Measurements from ENCODE around the gene SLC47A1.

Gene SLC47A1

DNA sequence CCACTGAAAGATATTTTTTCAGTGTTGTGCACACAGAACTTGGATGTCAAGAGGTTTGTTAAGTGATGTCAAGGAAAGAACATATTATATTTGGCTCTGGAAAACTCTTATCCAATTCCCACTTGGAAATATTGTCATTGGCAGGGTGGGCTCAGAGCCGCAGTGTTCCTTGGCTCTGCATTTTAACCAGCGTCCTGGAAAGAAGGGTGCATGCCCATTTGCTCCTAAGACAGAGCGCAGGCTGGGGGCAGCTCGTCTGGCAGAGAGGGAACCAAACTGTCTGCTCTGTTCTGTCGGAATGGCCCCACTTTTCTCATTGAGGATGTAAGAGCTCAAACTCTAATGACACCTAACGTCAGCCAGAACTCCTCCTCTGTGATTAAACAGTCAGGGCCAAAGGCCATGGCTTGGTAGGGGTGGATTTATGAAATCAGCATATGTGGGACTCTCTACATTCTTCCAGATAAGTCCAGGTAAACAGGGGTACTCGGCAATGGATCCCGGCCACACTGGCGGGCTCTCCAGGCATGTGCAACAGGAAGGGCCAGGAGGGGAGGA is 18.0 kb downstream of the SLC47A1 start:
- Histone ChIP-seq H3K9ac (no peak overlapping the region), H3K4me3 (IDR thresholded peaks at IDR 0.05; ENCODE audit: insufficient read depth, low read depth, low read length) (no peak overlapping the region), H3K27ac (no peak overlapping the region), H4K20me1 (ENCODE audit: insufficient read depth) (no peaks in the 10 kb centered on the region), H2AFZ (ENCODE audit: low read depth) (no peak overlapping the region), H3K36me3 (ENCODE audit: insufficient read depth) (no peaks in the 10 kb centered on the region), H3K4me2 (no peak overlapping the region), H3K79me2 (ENCODE audit: insufficient read depth, low read depth) (no peaks in the 10 kb centered on the region), H3K27me3 (ENCODE audit: insufficient read depth, low read depth) (no peaks in the 10 kb centered on the region), H3K4me1 (ENCODE audit: low read depth, poor library complexity, severe bottlenecking) (no peaks in the 10 kb centered on the region)
- TF ChIP-seq, protein P1, sequence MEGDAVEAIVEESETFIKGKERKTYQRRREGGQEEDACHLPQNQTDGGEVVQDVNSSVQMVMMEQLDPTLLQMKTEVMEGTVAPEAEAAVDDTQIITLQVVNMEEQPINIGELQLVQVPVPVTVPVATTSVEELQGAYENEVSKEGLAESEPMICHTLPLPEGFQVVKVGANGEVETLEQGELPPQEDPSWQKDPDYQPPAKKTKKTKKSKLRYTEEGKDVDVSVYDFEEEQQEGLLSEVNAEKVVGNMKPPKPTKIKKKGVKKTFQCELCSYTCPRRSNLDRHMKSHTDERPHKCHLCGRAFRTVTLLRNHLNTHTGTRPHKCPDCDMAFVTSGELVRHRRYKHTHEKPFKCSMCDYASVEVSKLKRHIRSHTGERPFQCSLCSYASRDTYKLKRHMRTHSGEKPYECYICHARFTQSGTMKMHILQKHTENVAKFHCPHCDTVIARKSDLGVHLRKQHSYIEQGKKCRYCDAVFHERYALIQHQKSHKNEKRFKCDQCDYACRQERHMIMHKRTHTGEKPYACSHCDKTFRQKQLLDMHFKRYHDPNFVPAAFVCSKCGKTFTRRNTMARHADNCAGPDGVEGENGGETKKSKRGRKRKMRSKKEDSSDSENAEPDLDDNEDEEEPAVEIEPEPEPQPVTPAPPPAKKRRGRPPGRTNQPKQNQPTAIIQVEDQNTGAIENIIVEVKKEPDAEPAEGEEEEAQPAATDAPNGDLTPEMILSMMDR (conservative IDR thresholded peaks at IDR 0.05; ENCODE audit: low read depth, low read length) = no peak

GRCh38 chr17:19553036-19553435 is 19.4 kb downstream of the SLC47A1 start:
- no peak overlapping the region for H3K4me2 ChIP-seq
- no peaks in the 10 kb centered on the region for H4K20me1 ChIP-seq (ENCODE audit: insufficient read depth)
- no peak overlapping the region for H3K27ac ChIP-seq
- TF ChIP-seq, protein P1 (conservative IDR thresholded peaks at IDR 0.05; ENCODE audit: low read depth, low read length) = no peak
- no peaks in the 10 kb centered on the region for H3K79me2 ChIP-seq (ENCODE audit: insufficient read depth, low read depth)
- H3K27me3 ChIP-seq (ENCODE audit: insufficient read depth, low read depth) = no peaks in the 10 kb centered on the region
- no peak overlapping the region for H2AFZ ChIP-seq (ENCODE audit: low read depth)
- H3K9ac ChIP-seq = no peak overlapping the region
- no peaks in the 10 kb centered on the region for H3K4me1 ChIP-seq (ENCODE audit: low read depth, poor library complexity, severe bottlenecking)
- no peak overlapping the region for H3K4me3 ChIP-seq (IDR thresholded peaks at IDR 0.05; ENCODE audit: insufficient read depth, low read depth, low read length)
- no peaks in the 10 kb centered on the region for H3K36me3 ChIP-seq (ENCODE audit: insufficient read depth)

GRCh38 chr17:19554393-19554792 is 20.7 kb downstream of the SLC47A1 start:
- Histone ChIP-seq H3K4me2 (no peak overlapping the region), H3K4me1 (ENCODE audit: low read depth, poor library complexity, severe bottlenecking) (no peaks in the 10 kb centered on the region), H3K9ac (no peak overlapping the region), H4K20me1 (ENCODE audit: insufficient read depth) (no peaks in the 10 kb centered on the region), H3K36me3 (ENCODE audit: insufficient read depth) (no peaks in the 10 kb centered on the region), H3K4me3 (IDR thresholded peaks at IDR 0.05; ENCODE audit: insufficient read depth, low read depth, low read length) (no peak overlapping the region), H3K79me2 (ENCODE audit: insufficient read depth, low read depth) (no peaks in the 10 kb centered on the region), H2AFZ (ENCODE audit: low read depth) (no peak overlapping the region), H3K27ac (no peak overlapping the region), H3K27me3 (ENCODE audit: insufficient read depth, low read depth) (no peaks in the 10 kb centered on the region)
- TF ChIP-seq, protein P1 (conservative IDR thresholded peaks at IDR 0.05; ENCODE audit: low read depth, low read length) = no peak

- Histone ChIP-seq H2AFZ (ENCODE audit: low read depth) (no peak overlapping the region), H3K36me3 (ENCODE audit: insufficient read depth) (no peaks in the 10 kb centered on the region), H3K27ac (no peak overlapping the region), H3K9ac (no peak overlapping the region), H3K4me2 (no peak overlapping the region), H3K4me1 (ENCODE audit: low read depth, poor library complexity, severe bottlenecking) (no peaks in the 10 kb centered on the region), H3K27me3 (ENCODE audit: insufficient read depth, low read depth) (no peaks in the 10 kb centered on the region), H4K20me1 (ENCODE audit: insufficient read depth) (no peaks in the 10 kb centered on the region), H3K4me3 (IDR thresholded peaks at IDR 0.05; ENCODE audit: insufficient read depth, low read depth, low read length) (no peak overlapping the region), H3K79me2 (ENCODE audit: insufficient read depth, low read depth) (no peaks in the 10 kb centered on the region)
- TF ChIP-seq, protein P1 (conservative IDR thresholded peaks at IDR 0.05; ENCODE audit: low read depth, low read length) = no peak
Measured at GRCh38 chr17:19555746-19556145, 22.1 kb downstream of the SLC47A1 start.

Data from KMS-11 (cell line).